ENCODE measurements around the gene KCTD5.

The KCTD5 gene

DNA sequence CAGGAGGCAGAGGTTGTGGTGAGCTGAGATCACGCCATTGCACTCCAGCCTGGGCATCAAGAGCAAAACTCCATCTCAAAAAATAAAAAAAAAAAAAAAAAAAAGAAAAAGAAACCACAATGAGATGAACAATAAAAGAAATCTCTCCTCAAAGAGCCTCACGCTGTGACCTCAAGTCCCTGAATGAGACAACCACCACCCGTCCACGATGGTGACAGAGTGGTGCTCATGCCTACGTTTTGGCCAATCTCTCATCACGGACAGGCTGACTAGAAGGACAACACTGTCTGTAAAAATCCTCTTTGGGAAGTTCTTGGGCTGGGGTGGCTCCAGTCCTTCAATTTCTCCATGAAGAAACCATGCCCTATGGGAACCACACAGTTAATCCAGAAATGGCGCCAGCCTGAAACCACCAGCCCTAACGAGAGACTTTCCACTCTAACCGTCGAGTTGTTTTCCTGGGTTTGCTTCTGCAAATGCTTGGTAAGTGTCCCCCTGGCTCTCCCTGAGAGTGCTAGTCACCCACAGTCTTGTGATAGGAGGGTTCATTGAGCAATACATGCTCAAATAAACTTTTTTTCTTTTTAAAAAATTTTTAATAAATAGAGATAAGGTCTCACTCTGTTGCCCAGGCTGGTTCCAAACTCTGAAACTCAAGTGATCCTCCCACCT is 52.7 kb downstream of the KCTD5 start:
- DNase-seq = no peak

DNA sequence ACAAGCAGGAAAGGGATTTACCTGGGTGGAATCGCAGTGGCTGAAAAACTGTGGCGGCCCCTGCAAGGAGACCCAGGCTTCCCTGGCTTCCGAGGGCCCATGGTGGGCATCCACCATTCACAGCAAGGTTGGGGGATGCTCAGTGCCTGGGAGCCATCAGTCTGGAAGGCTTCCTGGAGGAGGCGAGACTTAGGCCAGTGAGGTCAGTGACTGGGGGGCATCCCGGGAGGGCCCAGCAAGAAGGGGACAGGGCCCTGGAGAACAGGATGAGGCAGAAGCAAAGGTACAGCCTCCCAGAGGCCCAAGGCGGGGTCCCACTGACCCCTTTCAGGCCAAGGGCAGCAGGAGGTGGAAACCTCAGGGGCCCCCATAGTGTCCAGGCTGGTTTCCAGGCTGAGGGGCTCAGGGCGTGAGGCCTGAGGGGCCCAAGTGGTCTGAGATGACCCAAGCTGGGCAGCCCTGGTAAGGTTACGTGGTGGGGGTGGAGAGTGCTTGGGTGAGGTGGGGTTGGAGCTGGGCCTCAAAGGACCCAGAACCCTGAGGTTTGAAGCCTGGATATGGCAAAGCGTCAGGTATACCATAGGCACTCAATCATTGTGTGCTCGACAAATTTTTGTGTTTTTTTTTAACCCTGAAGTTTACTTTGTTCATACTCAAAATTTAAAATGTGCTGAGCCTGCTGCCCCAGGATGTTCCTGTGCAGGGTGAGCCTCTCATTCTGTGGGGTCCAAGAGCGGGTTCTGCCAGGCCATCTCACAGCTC is 54.3 kb downstream of the KCTD5 start:
- no peak for DNase-seq

DNA sequence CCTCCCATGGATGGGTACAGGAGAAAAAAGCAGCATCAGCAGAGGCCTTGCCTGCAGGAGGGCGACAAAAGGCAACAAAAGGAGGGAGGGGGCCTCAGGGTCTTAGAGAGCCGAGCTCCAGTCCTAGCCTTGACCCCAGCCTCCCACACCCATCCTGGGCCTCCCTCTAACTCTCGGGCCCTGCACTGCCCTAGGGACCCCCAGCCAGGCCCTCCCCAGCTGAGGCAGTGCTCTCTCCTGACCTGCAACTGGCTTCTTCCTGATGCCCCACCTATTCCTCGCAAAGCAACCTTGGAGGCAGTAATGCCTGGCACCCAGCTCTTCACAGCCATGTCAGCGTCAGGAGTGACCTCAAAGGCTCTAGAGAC is 54.9 kb downstream of the KCTD5 start:
- DNase-seq = no peak

DNA sequence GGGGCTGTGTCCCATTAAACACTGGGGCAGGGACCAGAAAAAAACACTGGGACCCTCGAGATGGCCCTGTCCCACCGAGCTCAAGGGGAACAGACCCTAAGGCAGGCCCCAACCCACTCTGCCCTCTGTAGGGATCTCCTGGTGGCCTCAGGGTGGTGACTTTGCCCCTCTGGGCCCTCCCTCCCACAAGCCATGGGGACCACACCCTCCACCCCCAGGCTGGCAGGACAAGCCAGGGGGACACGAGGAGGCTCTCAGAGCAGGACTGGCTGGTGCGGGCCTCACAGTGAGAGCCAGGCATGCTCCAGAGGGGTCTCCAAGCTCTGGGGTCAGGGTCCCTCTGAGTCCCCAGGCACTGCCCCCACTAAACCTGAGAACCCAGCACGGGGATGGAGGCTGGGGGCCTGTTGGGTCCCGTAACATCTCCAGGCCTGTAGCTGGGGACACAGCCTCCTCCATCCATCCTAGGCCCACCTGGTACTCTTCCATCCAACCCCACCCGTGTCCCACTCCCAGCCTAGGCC is 55.6 kb downstream of the KCTD5 start:
- no peak for DNase-seq

DNA sequence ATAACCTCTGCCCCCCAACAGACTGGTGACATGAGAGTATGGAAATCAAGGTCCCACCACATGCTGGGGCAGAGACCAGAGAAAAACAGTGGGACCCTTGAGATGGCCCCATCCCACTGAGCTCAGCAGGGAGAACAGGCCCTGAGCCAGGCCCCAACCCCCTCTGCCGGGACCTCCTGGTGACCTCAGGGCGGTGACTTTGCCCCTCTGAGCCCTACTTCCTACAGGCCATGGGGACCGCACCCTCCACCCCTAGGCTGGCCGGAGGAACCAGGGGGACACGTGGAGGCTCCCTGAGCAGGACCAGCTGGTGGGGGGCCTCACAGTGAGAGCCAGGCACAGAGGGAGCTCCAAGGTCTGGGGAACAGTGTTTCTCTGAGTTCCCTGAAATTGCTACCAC is 56.3 kb downstream of the KCTD5 start:
- DNase-seq = no peak

DNA sequence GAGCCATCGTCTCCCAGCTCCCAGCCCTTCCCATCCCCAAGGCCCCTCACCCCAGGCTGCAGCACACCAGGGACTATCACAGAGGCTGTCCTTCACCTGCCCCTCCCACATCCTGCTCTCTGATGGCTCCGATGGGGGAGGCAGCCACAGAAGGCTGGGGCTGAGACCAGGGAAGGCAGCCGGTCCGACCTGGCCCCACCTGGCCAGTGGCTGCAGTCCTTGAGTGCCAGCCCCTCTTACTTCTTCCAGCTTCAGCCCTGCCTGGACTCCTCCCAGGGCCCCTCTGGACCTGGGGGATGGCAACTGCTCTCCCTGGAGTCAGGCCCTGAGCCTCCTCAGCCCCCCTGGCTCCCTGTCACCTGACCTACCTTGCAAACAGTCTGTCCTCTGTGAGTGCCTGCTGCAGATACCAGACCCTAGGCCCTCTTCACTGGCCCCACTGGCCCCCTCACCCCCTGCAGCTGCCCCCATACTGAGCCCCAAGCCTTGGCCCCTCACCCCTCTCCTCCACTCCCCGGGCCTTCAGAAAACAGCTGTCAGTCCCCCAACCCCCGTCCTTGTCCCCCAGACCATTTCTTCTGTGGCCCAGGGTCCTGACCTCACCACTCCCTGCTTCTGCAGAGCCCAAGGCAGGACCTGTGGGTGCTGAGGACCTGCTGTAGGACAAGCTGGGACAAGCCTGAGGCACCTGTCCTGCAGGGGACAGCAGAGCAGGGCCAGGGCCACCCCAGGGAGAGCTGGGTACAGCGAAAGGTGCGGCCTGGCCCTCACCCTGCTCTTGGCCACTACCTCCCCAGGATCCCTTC is 57.5 kb downstream of the KCTD5 start:
- DNase-seq = no peak

DNA sequence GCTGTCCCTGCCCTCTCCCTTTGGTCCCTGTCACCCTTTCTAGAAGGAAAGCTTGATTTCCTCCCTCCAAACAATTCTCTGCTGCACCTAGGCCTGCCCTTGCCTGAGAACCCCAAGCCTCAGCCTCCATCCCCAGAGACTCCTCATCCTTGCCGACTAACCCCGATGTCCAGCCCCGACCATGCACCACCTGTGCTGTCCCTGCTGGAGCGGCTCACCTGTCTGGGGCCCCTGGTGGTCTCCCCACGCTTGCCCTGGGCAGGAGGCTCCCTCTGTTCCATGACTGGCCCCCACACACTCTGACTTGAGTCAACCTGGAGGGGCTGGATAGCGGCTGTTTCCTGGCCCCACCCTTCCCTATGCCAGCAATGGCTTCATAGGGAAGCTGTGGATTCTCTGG is 58.2 kb downstream of the KCTD5 start:
- DNase-seq = no peak

DNA sequence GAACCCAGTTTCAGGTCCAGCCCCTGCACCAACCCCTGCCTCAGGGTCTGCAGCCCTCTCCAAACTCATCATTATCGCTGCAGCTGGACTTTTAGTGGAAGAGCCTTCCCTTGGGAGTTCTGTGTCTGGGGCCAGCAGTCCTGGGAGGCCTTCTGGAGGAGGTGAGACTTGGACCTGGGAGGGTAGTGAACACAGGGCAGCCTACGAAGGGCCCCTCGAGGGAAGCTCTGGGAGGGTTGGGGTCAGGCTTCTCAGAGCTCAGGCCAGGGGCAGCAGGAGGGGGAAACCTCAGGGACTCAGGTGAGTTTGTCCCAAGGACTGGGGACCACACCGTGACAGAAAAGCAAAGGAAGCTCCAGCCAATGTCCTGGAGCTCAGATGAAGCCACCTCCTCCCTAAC is 58.8 kb downstream of the KCTD5 start:
- DNase-seq = no peak

DNA sequence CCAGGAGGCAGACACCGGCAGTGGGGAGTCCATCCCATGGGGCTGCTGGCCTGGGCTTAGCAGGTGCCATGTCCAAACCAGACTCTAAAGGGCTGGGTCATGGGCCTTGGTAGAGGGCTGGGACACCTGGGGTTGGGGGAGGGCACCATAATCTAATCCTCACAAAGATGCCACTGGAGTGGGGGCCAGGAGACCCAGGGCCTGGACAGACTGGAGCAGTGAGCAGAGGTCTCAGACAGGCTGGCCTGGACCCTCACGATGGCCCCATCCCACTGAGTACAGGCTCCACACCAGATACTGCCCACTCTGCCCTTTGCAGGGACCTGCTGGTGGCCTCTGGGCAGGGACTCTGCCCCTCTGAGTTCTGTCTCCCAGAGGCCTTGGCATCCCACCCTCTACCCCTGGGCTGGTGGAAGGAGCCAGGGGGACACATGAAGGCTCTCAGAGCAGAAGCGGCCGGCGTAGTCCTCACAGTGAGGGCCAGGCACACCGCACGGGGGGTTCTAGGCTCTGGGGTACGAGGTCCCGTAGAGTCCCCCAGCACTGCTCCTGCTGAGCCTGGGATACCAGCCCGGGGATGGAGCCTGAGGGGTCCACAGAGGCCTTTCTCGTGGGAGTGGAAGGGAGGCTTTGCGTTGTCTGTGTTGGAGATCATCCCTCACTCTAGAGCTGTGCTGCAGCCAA is 60.1 kb downstream of the KCTD5 start:
- DNase-seq = no peak

DNA sequence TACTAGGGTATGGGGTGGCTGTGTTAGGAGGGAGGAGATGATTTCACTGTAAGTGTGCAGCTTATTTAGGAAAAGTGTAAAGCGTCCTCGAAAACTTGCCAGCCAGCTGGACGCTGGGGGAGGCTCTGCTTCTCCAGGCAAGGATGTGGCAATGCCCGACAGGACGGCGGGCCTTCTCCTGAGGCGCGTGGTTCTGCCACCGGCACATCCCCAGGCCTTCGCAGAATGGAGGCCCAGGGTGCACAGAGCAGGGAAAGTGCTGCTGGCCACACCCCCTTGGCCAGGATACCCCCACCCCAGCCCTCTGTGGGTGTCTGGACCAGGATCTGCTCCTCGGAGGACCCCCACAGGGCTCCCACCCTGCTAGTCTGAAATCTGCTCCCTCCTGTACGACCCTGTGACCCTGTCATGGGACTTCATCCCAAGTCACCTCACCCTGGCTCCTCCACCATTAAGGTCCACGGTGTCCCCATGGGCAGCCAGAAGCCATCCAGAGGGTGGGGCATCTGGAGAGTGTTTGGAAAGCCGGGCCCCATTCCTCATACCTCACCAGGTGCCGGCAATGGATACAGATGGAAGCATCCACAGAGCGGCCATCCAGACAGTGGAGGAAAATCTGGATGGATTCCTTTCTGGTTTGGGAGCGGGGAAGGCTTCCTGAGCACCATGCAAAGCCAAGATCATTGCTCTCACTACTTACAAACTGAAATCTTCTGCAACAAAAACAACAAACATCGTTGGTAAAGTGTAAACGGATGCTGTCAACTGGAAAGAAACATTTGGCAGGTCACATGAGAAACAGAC is 60.9 kb downstream of the KCTD5 start:
- DNase-seq = no peak

DNA sequence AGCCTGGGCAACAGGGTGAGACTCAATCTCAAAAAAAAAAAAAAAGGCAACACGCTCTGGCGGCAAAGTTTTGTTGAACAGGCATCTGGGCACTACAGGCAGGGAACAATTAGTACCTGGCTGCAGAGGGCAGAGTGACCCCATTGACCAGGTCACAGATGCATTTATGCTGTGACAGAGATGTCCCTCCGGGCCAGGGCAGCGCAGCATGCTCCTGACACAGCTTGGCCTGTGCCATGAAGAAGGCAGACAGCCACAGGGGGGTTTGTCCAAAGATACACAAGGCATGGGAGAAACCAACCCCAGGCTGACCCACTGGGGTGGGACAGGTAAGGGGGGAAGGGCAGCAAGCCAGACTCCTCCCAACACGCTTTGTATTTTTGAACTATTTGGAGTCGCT is 62.4 kb downstream of the KCTD5 start:
- no peak for DNase-seq

DNA sequence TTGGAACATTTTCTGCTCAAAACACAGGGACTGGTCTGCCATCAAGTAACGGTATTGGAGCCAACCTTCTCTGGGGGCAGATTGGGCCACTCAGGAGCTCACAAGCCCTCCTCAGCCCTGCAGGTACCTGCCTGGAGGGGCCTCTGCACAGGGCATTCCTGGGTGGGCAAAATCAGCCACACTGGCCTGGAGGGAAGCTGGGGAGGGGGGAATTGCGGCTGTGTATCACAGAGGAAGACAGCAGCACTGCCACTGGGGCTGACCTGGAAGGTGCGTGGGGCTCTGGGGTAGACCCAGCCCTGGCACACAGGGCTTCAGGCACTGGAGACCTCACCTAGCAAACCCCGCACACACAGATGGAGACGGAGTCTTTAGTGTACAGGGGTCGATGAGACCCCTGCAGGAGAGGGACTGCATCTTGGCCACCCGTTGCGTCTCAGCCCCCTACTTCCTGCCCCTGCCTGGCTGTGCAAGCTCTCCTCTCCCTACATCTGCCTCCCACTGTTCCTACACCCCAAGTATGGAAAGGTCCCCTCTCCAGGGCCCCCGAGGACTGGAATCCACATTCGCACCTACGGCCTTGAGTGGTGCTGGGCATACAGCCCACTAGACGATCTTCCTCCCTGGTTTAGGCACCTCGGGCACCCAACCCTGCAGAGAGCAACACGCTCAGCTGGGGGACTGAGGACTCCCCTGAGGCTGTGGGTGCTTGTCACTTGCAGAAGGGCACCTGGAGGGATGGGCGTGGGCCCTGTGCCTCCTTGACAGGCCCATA is 63.0 kb downstream of the KCTD5 start:
- DNase-seq = no peak

DNA sequence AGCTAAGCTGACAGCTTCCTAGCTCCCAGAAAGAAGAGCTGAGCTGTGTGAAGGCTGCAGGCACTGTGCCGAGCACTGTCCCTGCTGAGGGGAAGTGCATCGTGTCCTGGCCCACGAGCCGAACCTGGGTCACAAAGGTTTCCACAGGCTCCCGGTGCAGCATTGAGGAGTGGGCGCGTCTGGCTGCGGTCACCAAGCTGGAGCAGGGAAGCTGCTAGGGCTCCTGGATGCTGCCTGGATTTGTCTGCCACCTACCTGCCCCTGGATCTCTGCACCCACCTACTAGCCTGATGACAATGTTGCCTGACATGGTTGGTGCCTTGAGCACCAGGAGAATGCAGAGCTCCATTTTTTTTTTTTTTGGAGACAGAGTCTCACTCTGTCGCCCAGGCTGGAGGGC is 63.6 kb downstream of the KCTD5 start:
- no peak for DNase-seq

DNA sequence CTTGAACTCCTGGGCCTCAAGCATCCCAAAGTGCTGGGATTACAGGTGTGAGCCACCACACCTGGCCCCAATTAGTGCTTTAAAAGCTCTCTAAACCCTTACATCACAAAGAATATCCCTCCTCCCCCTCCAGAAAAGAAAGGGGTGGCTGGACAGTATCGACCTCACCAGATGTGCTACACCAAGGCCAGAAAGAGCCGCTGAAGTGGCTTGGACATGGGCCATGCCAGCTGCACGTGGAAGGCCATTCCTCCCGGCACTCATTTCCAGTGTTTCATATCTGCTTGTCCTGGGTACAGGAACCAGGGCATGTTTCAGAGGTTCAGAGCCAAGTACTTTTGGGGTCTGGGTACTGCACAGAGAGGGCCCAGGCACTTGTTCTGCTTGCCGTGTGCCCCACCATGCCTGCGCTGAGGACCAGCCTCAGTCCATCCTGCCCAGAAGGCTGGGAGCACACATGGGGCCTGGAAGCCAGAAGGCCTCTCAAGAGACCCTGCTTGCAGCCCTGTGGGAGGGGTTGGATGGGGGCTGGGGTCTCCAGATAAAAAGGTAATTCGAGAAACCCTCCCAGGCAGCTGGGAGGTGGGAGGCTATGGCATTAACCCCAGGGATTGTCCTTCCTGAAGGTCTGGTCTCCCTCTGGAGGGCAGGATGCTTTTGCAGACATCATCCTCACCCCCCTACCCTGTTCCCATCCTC is 66.6 kb downstream of the KCTD5 start:
- no peak for DNase-seq

DNA sequence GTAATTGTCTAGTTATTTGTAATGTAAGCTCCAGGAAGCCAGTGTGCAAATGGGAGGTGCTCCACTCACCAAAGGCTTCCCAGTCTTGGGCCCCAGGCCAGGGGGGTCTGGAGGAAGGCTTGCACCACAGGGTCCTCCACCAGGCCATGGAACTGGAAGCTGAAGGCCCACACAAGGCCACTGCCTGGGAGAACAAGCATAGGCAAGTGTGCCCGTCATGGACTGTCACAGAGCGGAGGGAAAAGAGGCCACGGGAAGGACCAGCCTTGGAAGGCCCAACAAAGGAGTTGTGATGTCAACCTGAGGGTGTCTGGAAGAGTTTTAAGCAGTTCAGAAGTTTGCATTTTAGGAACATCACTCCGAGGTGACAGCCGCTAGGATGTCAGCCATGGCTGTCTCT is 67.2 kb downstream of the KCTD5 start:
- no peak for DNase-seq

DNA sequence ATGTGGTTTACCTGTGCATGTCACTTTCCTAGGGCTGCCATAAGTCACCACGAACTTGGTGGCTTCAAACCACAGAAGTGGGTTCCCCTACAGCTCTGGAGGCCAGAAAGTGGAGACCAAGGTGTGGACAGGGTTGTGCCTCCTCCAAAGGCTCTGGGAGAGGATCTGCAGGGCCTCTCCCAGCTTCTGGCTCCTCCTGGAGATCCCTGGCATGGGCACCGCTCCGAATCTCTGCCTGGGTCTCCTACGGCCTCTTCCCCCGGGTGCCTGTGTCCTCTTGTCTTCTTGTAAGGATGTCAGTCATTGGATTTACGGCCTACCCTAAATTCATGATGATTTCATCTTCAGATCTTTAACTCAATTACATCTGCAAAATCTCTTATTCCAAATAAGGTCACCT is 67.6 kb downstream of the KCTD5 start:
- DNase-seq = no peak

DNA sequence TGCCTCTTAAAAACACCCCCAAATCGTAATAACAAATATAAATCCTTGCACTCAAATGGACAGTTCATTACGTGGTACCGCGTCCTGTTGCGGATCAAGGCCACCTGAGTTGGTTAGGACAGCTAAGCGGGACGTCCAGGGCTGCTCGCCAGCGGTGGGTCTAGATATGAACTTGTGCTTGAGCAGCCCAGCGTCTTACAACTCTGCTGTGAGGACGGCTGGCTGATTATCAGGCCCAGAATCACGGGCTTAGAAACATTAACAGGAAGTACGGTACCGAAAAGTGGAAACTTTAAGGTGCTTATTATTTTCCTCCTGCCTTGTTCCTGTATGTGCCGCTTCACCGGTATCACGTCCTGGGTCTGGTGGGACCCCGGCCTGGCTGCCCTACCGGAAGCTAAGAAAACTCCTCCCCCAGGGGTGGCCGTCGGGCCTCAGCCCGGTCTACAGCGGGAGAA is 69.3 kb downstream of the KCTD5 start:
- no peak for DNase-seq

DNA sequence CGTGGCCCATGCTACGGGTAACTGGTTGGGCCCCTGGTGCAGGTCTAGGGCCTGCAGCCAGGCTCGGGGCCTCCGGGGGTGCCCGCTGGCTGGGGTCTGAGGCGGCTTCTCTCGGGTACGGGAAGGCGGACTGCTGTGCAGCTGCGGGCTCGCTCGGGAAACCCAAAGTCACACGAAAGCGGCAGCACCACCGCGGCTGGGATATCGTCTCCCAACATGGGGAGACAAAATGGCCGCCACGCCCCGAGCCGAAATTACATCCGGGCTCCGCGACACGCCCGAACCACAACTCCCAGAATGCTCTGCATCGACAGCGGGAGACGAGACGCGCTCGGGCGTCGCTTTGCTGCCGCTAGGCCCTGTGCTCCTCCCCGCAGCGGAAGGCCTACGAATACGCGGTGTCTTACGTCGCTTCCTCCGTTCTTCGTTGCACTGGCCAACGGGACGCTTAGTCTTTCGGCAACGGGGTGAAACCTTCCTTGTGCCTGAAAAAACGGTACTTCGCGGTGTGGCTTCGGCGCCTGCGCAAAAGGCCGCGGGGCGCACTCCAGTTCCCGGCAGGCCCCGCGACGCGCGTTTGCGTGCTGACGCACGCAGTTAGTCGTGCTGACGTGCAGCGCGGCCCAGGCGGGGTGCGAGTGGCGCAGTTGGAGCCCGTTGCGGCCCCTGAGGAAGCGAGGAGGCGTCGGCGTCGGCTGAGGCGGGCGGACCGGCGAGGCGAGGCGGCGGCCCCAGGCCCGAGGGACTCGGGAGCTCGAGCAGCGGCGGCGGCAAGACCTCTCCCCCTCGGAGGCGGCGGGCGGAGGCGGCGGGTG is 69.9 kb downstream of the KCTD5 start, which contains the start of gene SRRM2:
Gene SRRM2, plus strand, starts transcription at position 604 of the 815 bp plus-strand sequence. CDS start 3,727 bp downstream, outside the sequence.
- DNase-seq = peak; percentile 93 to 95
